Lower leg skin (tissue), 3 donors: ENCODE data around the gene COMT.

Experiments
- CTCF ChIP-seq, 3 donors: fragments of 450-650 bp; IDR thresholded peaks; one replicate each; pipeline ENCODE4 v1.5.1; 2016; ENCODE audit warnings: antibody characterized with exemption in 3 of 3, mild to moderate bottlenecking in 3 of 3, moderate library complexity in 2 of 3
- POLR2A ChIP-seq, 2 donors: fragments of 450-650 bp; IDR thresholded peaks; one replicate each; pipeline ENCODE4 v1.6.1; 2016 to 2017; ENCODE audit warnings: antibody characterized with exemption in 2 of 2, mild to moderate bottlenecking in 1 of 2, moderate library complexity in 1 of 2

GRCh38 chr22:19961201-19961580 lies 19.6 kb downstream of the COMT start:
- TF ChIP-seq POLR2A (IDR thresholded peaks at IDR 0.05), result no peak
- no peak for TF ChIP-seq CTCF (IDR thresholded peaks at IDR 0.05)
